Stimulated activated CD4-positive, alpha-beta T cell treated with anti-CD3 and anti-CD28 coated beads, Interleukin-2, amount 100 ng/mL, for 4 hours (primary cell): ENCODE measurements around the gene KIF5C.
"Not testable (repeated sequence)": the region's sequence is repeated elsewhere in the genome, so short reads cannot be mapped to it uniquely, and the experiment has no call there.

ENCODE experiments used
- DNase-seq: peaks from one replicate; pipeline ENCODE4 v3.0.0-alpha.2; 2020; ENCODE audit warnings: low read depth

The KIF5C gene

GRCh38 chr2:148874868-148875341 is at the start of gene KIF5C:
Gene KIF5C, plus strand, starts transcription at chr2:148875227. Its CDS starts 391 bp downstream, at chr2:148875618.
- DNase-seq: peak; percentile 84

- DNase-seq: no peak
Observed at GRCh38 chr2:148826791-148827190, 48.2 kb upstream of the KIF5C start.

- DNase-seq: no peak
Observed at GRCh38 chr2:148828941-148829340, 46.1 kb upstream of the KIF5C start.

GRCh38 chr2:148829618-148830017 is 45.4 kb upstream of the KIF5C start:
- no peak for DNase-seq

- DNase-seq: no peak
Observed at GRCh38 chr2:148832637-148833036, 42.4 kb upstream of the KIF5C start.

- no peak for DNase-seq
Observed at GRCh38 chr2:148842050-148842449, 33.0 kb upstream of the KIF5C start.

- no peak for DNase-seq
Observed at GRCh38 chr2:148848146-148848545, 26.9 kb upstream of the KIF5C start.

GRCh38 chr2:148853458-148853857 is 21.6 kb upstream of the KIF5C start:
- no peak for DNase-seq

- DNase-seq: no peak
Observed at GRCh38 chr2:148860037-148860436, 15.0 kb upstream of the KIF5C start.

GRCh38 chr2:148861367-148861766 is 13.7 kb upstream of the KIF5C start:
- no peak for DNase-seq

GRCh38 chr2:148862478-148862877 is 12.5 kb upstream of the KIF5C start:
- DNase-seq: not testable (repeated sequence)

- DNase-seq: no peak
Observed at GRCh38 chr2:148865512-148865911, 9.5 kb upstream of the KIF5C start.

GRCh38 chr2:148866091-148866490 is 8.9 kb upstream of the KIF5C start:
- no peak for DNase-seq

- DNase-seq: no peak
Observed at GRCh38 chr2:148867079-148867769, 7.8 kb upstream of the KIF5C start.

- no peak for DNase-seq
Observed at GRCh38 chr2:148875387-148876051, 492 bp downstream of the KIF5C start.

- no peak for DNase-seq
Observed at GRCh38 chr2:148876202-148876594, 1.2 kb downstream of the KIF5C start.

- DNase-seq: peak; percentile 39
Observed at GRCh38 chr2:148876595-148877402, 1.8 kb downstream of the KIF5C start.

GRCh38 chr2:148877403-148877740 is 2.3 kb downstream of the KIF5C start:
- no peak for DNase-seq

GRCh38 chr2:148880636-148881035 is 5.6 kb downstream of the KIF5C start:
- DNase-seq: no peak

GRCh38 chr2:148882051-148882450 is 7.0 kb downstream of the KIF5C start:
- no peak for DNase-seq

GRCh38 chr2:148885209-148885608 is 10.2 kb downstream of the KIF5C start:
- DNase-seq: no peak

GRCh38 chr2:148885988-148886387 is 11.0 kb downstream of the KIF5C start:
- no peak for DNase-seq
